GM10266 (cell line): Measurements from ENCODE around the gene H2BK1.

Experiments used
- DNase-seq: peaks from one replicate; pipeline ENCODE4 v3.0.0; 2012; ENCODE audit errors: extremely low spot score
- TF ChIP-seq, protein P1 (sequence below): IDR thresholded peaks from 2 replicates; pipeline ENCODE4 v1.5.1; 2012; ENCODE audit warnings: mild to moderate bottlenecking, low read depth; ENCODE audit not compliant: control insufficient read depth, insufficient read depth; ENCODE audit errors: missing control alignments

H2BK1 gene

DNA sequence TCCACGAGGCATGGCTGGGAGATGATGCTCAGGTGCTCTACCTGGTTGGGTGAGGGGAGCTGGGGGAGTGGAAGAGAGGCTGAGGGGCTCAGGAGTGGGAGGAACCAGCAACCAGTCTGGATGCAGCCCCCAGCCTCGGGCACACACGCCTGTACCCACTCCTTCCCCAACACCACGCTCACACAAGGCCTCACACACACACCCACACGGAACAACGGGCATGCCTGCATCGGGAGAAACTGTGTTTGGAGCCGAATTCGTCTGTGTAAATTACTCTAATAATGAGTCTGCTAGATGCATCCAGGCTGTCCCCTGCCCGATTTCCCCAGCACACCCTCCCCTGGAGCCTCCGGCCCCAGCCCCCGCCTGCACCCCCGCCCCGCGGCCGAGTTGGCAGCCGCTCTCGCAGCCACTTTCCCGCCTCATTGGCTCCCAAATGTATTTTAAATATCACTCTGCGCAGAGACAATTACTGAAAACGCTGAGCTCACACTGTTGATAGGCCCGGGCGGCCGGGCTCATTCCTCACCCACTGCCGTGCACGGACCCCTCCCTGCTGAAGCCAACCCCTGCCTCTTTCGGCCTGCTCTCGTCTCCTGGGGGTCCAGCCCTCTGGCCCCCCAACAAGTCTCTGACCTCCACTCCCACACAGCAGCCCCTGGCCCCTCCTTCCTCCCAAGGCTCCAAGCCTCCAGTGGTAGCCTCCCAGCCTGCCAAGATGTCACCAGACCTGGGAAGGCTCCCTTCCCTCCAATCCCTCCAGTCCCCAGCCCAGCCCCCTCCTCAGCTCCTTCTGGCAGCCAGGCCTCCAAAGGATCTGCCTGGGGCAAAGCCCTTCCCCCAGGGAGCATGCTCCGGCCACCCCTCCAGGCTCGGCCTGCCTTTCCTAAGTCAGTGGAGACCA is 11.1 kb downstream of the H2BK1 start:
- no peak for DNase-seq
- TF ChIP-seq, protein P1, sequence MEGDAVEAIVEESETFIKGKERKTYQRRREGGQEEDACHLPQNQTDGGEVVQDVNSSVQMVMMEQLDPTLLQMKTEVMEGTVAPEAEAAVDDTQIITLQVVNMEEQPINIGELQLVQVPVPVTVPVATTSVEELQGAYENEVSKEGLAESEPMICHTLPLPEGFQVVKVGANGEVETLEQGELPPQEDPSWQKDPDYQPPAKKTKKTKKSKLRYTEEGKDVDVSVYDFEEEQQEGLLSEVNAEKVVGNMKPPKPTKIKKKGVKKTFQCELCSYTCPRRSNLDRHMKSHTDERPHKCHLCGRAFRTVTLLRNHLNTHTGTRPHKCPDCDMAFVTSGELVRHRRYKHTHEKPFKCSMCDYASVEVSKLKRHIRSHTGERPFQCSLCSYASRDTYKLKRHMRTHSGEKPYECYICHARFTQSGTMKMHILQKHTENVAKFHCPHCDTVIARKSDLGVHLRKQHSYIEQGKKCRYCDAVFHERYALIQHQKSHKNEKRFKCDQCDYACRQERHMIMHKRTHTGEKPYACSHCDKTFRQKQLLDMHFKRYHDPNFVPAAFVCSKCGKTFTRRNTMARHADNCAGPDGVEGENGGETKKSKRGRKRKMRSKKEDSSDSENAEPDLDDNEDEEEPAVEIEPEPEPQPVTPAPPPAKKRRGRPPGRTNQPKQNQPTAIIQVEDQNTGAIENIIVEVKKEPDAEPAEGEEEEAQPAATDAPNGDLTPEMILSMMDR: no peak

DNA sequence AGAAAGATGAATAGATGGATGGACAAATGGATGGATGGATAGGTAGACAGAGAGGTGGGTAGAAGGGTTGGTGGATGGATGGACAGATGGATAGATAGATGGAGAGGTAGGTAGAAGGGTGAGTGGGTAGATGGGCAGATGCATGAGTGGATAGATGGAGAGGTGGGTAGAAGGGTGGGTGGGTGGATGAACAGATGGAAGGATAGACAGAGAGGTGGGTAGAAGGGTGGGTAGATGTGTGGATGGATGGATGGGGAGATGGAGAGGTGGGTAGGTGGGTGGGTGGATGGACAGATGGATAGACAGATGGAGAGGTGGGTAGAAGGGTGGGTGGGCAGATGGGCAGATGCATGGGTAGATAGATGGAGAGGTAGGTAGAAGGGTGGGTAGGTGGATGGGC is 12.4 kb downstream of the H2BK1 start:
- TF ChIP-seq, protein P1: no peak
- DNase-seq: no peak

DNA sequence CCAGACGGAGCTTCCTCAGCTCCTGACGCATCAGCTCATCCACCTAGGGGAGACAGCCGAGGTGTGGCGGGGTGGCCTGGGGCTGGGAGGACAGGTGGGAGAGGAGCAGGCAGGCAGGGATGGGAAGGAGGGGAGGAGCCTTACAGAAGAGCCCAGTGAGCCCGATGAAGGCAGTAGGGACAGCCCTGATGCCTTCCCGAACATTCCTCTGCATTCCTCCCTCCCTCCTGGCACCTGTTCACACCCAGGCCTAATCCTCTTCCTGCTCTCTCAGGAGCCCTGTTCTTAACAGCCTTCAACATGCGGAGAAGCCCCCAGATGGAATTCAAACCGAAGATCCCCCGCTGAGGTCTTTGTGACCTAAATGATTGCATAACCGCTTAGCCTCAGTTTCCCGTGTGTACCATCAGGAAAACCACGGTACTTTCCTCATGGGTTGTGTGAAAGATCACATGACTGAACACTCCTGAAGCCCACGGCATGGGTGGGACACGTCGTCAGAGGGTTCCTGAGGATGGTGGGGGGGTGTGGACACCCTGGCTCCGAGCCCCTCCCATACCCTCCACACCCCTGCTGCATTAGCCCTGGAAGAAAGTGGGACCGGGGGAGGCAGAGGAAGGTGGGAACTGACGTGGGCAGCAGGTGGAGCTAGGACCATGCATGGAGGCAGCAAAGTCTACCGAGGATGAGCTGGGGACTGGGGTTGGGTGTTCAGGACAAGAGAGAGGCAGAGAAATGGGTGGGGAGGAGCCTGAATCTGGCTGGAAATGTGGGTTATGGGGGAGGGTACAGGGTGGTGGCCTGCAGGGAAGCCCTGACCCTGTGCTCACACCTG is 14.5 kb downstream of the H2BK1 start:
- no peak for DNase-seq
- TF ChIP-seq, protein P1: no peak

DNA sequence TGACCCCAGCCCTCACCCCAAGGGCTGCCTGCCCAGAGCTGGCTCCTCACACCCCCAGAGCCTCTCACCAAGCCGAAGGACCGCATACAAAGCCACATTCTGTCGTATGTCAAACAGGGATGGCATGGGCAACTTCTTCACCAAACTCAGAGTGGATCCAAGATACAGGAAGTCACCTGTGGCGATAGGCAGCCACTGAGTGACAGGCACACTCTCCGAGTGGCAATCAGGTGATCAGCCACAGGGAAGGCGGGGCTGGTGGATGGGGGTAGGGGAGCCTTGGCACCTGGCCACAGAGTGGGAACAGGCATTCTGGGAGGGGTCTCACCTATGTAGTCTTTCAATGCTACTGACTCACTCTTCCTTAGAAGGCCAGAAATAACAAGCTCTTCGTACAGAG is 16.1 kb downstream of the H2BK1 start:
- TF ChIP-seq, protein P1: no peak
- no peak for DNase-seq

DNA sequence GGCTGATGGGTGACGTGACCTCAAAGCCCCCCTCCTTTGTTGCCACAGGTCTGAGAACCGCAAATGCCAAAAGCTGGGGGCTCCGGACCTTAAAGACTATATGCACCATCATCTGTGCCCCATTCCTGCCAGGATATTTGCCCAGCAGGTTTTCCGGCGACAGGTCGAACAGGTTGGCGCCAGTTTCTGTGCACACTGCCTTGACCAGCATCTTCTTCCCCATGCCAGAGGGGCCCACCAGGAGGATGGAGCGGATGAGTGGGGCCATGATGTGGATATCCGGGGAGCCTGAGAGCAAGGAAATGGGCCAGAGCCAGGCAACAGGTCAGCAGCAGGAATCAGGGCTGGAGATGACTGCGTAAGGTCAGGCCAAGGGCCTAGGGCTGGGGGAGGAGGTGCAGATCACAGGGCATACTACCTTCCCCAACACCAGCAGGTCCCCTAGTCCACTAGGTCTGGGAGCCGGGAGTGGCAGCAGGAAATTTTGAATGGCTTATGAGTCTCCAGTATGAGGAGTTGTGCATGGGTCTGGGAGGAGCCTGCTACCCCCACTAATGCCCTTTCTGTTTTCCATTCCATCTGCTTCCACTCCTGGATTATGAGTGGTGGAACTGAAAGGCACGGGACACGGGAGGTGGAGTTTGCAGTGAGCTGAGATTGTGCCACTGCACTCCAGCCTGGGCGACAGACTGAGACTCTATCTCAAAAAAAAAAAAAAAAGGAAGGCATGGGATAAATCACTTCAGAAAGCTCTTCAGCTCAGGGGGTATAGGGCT is 16.9 kb downstream of the H2BK1 start:
- TF ChIP-seq, protein P1: no peak
- DNase-seq: no peak

DNA sequence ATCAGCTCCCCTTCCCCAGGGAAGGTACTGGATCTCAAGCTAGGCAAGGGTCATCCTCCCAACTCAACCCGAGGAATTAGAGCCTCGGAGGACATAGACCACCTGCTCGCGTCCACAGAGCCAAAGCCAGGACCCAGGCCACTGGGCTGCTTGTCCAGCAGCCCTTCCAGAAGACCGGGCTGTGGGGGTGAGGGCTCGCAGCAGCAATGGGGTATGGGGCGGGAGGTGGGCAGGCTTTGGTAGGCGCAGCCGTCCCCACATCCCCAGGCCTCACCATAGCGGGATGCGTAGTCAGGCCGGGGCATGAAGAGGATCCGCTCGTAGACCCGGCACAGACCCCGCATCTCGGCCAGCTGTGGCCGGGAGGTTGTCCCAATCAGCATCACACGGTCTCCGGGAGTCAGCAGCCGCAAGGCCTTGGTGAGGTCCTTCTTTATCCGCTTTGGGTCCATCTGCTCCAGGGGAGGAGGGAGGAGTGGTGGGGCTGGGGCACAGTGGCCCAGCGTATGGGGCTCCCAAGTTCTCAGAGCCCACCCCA is 18.2 kb downstream of the H2BK1 start:
- DNase-seq: no peak
- TF ChIP-seq, protein P1: no peak
